NCI-H460 (cell line): Measurements from ENCODE around the gene PCDHA1. TPM values are rescaled to one million over a fixed set of nuclear protein-coding genes. Genes with fewer than 3 reads are reported as not detected.

Source experiments
- DNase-seq: peaks from one replicate; pipeline ENCODE4 v3.0.0-alpha.2; 2016; ENCODE audit warnings: low read depth; ENCODE audit errors: extremely low read depth
- total RNA-seq: library from RNA; depleted of rRNA; stranded (reverse); fragments of >200 nt; shearing (Covaris generic); gene quantifications from 2 replicates; pipeline ENCODE4 v1.2.3, GENCODE V29; 2014

PCDHA1 gene
- total RNA-seq, 1 experiment from 2014 or later, result 0.07 TPM

DNA sequence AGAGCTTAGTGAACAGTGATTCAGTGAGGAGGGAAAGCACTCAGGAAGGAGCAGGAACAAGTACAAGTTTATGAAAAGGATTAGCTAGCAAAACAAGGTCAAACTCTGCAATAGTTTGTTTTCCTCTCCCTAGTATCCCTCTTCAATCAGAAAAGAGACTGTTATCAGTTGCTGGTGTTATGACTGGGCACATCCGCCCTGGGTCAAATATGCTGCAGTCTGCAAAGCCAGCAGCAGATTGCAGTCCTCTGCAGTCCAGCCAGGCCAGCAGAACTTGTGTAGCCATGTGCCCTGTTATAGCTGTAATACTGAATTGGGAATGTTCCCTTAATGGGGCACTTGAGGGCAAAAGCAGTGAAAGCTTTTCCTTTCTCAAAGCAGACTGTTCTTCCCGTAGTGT lies 192.3 kb downstream of the PCDHA1 start:
- DNase-seq, result no peak

DNA sequence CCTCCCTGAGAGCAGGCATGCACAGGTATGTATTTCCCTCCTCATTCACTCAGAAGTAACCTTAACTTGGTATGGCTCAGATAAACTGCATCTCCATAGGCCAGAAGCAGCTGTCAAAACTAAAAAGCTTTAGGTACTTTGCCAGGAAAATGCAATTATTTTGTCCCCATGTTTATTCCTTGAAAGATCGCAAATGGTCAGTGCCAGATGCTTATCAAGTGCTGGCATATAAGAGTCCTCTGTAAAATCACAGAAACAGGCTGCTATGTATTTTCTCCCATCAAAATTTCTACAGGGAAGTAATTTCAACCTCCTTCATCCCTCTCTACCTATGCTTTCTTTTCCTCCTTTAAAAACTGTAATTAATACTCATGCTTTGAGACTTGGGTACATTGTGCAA lies 193.0 kb downstream of the PCDHA1 start:
- DNase-seq, result no peak

DNA sequence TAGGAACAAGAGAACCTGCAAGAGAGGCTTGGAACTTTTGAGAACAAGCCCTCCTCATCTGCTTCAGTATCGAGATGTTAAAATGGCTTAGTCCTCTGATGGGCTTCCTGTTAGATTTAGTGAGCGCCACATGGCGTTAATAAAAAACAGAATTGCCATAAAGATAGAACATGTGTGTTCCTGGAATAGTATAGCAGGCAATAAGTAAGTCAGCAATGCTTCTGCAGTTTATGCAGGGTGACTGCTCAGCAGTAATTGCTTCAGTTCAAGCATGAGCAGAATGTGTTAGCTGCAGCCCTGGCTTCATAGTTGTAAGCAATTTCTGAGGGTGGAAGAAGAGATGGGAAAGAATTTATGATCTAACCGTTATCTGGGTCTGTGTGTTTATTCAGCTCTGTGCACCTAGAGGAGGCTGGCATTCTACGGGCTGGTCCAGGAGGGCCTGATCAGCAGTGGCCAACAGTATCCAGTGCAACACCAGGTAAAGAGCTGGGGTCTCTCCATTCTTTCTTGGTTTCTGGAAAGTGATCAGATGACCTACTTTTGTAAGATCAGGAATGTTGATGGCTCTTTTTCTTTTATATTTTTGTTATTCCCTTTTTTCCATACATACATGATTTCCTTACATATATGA lies 196.3 kb downstream of the PCDHA1 start:
- no peak for DNase-seq

DNA sequence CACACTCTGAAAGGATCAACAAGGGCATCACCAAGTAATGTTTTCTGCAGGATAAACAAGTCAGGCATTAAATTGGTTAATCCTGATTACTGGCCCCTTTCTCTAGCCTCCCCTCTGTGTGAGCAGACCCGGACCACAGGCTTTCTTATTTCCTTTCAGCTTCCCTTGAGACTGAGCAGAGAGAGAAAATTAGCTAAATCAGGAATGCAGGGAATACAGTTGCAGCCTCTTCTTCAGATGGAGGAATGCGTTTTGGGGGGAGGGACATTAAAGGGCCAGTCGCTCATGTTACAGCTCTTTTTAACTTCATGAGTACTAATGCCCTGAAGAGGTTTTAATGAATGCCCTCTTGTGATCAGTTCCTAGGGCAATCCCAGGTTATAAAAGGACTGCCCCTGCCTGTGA lies 200.2 kb downstream of the PCDHA1 start:
- no peak for DNase-seq

DNA sequence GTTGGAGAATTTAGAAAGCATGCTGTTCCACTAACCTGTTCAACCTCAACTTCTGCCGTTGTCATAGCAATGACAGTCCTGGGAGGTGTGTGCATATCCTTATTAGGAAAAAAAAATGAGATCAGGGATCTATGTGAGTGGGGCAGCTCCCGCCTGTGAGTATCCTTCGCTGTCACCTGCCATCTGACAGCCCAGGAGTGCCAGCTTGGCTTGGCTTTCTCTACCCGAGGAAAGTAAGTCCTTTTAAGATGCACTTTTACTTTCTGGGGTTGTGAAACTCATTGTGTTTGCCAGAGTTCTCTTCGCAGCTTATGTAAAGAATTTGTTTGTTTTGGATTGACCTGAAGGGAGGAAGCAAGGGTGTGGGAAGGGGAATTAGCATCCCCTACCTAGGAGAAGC lies 202.2 kb downstream of the PCDHA1 start:
- DNase-seq, result no peak

DNA sequence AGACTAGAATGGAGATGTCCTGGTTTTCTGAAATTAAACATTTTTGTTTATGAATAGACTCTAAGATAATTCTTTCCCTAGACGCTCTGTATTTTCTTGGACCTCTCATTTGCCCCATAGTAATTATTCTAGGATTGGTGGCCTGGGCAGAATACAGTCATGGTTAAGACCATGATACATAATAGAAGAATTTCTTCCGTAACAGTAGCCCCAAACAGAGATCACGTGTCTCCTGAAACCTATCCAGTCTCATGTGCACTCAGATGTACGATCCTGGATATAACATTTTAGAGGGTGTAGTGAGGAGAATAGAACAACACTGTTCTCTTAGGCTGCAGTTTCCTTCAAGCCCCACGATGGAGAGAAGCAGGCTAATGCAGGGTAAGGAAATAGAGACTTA lies 202.7 kb downstream of the PCDHA1 start:
- no peak for DNase-seq

DNA sequence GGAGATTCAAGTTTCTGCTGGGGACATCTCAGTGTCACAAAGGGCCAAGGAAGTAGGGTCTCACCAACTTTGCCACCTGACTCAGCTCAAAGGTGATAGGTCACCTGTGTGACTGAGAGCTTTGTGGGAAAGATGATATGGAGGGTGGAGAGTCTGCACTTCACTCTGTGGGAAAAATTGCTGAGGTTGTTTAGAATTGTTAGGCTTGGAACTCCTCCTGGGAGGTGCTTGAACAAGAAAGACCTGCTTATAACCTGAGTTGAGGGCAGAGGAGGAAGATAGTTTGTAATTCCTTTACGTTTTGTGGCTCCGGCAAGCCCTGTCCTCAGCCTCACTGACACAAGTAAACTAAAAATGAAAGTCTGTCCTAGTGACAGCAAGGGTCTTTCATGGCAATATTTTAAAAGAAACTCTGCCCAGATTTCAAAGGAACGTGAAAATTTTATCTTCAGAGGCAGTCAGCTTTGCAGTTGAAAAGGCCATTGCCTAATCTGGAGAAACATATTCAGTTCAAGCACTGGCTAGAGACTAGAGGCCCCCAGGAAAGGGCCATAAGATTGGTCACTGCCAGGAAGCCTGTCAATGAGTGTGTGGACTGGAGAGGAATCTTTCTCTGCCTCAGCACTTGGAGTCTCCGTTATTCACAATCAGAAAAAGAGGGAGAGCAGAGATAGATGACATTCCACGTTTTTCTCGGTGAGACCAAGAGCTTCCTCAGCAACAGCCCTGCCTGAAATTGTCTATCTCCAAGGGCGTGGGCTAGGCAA lies 203.5 kb downstream of the PCDHA1 start:
- no peak for DNase-seq

DNA sequence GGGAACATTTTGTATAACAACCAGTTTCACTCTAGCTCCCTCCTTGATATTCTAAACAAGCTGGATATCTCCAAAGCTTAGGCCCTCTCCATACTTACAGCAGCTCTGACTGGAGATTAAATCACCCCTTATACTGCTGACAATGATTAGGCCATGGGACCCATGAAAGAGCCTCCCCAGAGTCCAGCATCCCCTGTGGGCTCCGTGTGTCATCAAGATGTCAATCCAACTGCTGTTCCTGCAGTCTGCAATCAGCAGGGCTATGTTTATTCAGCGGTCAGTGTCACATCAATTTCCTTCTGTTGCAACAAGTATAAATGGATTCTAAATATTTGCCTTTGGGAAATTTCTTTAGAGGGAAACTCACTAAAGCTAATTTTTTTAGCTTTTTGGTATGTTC lies 206.9 kb downstream of the PCDHA1 start:
- DNase-seq, result no peak

DNA sequence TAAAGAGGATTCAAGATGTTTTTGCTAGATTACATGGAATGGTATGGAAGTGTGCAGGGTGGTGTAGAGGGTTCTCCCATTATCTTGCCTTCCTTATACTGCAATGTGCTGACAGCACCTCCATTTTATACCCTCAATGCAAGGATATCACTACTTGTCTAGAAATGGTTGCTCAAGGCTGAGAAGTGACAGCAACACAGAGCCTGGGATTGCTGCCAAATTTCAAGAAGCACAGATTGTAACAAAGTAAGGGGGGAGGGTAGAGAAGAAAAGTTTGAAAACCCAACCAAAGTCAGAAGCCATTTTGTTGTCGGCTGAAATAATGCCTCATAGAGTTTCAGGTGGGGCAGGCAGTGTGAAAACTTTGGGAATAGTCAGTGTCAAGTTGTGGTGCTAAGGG lies 210.1 kb downstream of the PCDHA1 start:
- DNase-seq, result no peak

DNA sequence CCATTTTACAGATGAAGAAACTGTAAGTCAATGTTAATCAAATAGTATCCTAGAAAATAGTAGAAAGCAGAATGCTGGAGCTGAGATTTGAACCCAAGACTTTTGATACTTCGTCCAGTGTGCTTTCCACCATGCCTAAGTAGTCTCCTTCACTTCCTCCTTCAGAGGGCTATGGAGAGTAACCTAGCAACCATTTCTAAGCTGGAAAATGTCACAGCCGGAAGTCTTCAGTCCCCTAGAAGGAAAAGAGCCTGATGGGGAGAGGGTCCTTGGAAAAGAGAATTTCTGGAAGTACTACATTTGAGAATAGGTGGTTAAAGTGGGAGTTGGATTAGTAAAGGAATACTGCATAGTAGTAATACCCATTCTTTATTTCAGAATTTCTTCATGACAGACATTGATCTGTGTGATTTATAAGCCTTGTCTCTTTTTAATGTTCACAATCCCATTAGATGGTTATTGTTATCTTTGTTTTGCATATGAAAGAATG lies 213.0 kb downstream of the PCDHA1 start:
- DNase-seq, result no peak

DNA sequence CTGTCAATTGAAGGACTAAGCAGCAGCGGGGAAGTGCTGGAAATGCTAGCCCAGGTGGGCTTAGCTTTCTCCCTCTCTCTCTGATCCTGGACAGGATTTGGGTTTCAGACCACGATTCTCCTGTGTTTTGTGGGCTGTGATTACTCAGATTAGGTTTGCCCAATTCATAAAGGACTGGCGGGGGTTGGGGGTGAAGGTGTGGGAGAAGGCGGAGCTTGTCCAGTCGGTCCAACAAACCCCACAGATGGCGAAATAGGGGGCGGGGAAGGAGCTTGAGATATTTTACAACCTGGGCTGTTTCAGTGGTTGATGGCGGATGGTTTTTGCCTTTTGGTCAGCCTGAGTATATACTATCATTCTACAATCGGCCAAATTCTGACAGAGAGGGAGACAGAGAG lies 215.5 kb downstream of the PCDHA1 start:
- DNase-seq, result no peak

DNA sequence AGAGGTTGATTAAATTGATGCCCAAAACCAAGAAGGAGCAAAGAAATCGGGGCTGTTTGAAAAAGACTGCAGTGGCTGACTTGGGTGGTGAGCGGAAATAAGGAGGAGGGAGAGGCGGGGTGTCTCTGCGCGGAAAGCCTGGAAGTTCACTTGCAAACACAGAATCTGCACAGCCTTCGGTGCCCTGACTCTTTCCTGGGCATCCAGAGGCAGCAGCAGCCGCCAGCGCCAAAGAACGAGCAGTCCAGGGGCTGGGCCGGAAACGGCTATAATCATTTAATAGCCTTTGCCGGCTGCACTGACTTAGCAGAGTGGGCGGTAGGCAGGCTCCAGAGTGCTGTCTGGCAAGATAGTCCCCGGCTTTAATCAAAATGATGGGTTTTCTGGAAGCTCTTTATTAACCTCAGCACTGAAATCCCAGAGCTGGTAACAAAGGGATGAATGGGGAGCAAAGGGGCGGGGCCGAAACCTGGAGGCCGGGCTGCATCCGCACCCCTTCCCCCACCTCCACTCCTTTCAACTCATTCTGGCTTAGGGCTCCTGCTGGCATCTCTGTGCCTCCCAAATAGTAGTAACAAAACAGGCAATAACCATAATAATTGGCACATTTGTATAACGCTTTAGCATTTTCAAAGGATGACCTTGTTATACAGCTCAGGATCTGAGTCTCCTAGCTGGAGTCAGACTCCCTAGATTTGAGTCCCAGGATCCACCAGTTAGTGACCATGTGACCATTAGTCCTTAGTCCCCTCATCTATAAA lies 216.1 kb downstream of the PCDHA1 start:
- DNase-seq, result no peak

DNA sequence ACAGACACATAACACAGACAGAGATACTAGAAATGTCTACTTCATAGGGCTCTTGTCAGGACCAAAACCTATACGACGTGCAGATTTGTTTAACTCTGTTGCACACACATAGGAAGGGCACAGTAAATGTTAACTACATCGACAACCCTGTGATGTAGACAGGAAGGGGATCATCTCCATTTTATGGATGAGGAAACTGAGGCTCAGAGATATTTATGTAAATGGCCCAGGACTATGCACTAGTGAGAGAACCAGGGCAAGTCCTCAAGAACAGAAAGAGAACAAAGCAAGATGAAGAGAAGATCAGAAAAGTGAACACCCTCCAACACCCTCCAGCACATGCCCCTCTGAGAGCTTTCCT lies 216.6 kb downstream of the PCDHA1 start:
- DNase-seq, result no peak

DNA sequence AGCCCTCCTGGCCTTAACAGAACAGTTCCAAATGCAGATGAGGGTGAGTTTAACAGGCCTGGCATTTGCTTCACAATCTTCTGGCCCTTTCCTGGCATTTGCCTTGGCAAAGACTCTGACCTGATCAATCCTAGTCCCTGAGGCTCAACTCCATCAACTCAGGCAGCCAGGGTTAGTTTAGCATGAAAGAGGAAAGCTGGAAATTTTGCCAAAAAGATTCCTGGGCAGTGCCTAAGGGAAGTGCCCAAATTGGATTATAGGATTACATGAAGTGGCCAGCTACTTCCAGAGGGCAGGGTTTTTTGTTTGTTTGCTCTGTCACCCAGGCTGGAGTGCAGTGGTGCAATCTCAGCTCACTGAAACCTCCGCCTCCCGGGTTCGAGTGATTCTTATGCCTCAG lies 217.1 kb downstream of the PCDHA1 start:
- DNase-seq, result no peak

DNA sequence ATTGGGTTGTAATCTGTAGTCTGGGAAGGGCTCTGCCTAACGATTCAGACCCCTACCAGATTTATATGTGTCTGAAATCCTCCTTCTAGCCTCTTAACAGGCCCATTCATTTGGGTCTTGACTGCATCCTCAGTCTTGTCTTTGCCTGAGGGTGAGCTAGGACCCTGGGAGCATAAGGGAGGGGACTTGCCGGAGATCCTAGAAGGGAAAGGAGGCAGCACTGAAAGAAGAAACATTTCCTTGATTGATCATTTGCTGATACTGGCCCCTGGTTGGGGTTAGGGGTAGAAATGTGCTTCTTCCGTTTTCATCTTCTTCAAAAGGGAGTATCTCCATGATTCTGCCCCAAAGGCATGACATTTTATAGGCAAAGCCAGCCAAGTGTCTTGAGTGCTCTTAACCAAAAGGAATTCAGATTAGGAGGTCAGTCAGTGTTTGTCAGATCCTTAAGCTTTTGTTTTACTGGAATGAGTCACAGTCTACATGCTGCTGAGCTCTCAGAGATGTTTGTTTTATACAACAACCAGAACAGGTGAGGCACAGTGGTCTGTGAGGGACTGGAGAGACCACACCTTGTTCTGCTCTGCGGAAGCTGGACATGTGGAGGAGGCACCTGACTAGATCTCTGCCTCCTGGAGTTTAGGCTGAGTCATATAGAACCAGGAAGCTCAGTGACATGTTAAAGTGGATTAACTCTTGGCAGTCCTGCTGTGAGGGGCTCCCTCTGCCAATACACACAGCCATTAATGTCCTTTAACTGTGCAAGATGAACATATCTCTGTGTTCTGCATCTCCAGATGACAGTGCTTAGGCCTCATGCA lies 218.1 kb downstream of the PCDHA1 start:
- no peak for DNase-seq

DNA sequence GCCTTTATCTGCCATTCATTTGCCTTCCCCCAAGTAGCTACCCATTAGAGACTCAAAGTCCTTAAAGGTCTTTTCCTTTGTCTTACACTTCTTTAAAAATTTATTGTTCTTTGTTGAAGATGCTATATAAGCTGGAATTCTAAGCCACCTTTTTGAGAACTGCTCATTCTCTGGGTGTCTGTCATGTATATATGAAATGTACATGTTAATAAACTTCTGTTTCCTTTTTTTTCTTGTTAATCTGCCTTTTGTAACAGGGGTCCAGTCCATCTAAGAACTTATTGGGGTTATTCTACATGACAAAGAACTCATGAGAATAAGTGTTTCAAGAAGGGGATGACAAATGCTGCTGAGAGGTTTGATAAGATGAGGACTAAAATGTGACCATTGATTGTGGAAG lies 221.9 kb downstream of the PCDHA1 start:
- DNase-seq, result no peak

DNA sequence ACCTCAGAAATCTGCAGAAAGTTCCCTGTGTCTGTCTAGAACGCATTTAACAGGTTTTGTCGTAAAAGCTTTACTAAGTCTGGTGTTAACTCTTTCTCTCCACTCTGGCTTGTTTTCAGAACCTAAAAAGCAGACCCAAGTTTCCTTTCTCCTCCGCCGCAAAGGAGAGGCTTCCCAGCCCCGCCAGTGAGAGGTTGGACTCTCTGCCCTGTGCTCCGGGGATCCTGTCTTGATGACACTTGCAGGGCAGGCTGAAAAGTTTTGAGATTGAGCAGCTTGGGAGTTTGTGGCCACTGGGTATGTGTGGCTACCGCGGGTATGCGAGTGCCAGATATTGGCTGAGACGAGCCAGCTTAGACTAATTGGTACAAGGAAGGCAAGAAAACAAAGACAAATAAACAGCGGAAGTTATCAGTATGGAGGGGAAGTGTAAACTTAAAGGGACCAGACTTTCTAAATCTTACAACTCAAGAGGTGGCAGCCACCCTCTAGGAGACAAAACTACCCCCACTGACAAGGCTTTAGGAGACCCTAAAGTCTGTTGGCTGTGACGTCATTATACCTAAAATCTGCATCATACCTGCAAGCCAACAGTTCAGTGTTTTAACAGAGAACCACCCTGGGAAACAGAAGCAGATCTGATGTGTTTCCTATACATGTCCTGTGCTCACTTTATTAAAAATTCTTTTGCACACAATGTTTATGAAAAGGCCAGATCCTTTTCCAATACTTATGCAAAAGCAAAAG lies 224.3 kb downstream of the PCDHA1 start:
- no peak for DNase-seq

DNA sequence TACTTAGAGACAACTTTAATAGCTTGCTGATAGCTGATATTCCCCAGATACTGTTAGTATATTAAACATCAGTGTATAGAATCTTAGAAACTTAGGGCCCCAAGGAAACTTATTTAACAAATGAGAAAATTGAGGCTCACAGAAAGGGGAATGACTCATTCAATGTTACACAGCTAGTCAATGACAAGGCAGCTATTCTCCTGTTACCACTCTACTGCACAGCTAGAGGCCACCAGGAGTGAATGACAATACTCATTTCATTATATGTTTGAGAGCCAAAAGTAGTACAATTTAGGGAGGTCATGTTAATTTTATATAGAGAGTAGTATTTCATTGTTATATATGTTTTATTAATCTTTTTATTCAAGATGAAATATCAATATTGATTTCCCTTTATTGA lies 232.0 kb downstream of the PCDHA1 start:
- no peak for DNase-seq

DNA sequence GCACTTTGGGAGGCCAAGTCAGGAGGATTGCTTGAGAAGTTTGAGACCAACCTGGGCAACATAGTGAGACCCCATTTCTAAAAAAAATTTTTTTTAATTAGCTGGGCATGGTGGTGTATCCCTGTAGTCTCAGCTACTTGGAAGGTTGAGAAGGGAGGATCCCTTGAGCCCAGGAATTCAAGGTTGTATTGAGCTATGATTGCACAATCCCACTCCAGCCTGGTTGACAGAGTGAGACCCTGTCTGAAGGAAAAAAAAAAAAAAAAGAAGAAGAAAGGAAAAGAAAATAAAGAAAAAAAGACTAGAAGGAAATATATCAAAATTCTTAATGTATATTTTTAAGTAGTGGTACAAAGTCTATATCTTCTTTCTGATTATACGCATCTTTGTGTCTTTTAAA lies 236.4 kb downstream of the PCDHA1 start:
- no peak for DNase-seq

DNA sequence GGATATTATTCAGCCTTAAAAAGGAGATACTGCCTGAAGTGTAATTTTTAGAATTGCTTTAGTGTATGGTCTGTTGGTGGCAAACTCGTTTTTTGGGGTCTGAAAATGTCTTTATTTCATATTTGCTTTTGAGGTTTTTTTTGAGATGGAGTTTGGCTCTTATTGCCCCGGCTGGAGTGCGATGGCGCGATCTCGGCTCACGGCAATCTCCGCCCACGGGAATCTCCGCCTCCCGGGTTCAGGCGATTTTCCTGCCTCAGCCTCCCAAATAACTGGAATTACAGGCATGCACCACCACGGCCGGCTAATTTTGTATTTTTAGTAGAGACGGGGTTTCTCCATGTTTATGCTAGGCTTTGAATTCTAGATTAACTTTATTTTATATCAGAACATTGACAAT lies 245.1 kb downstream of the PCDHA1 start:
- no peak for DNase-seq
